Inferior parietal cortex (tissue), 1 donor: ENCODE measurements around the gene BCL11A.
"Not testable (repeated sequence)": the region's sequence is repeated elsewhere in the genome, so short reads cannot be mapped to it uniquely, and the experiment has no call there.

ENCODE experiments used
- DNase-seq: peaks from one replicate; pipeline ENCODE4 v3.0.0-alpha.2; 2016; ENCODE audit errors: extremely low spot score

Gene BCL11A

GRCh38 chr2:60433018-60433596, 120.3 kb downstream of the BCL11A start:
- no peak for DNase-seq

- no peak for DNase-seq
These were observed 121.3 kb downstream of the BCL11A start for GRCh38 chr2:60432035-60432601.

- DNase-seq = no peak
These were observed 123.8 kb downstream of the BCL11A start for GRCh38 chr2:60429681-60430080.

GRCh38 chr2:60426880-60427279, 126.6 kb downstream of the BCL11A start:
- no peak for DNase-seq

GRCh38 chr2:60426341-60426740, 127.1 kb downstream of the BCL11A start:
- no peak for DNase-seq

- DNase-seq = no peak
These were observed 129.2 kb downstream of the BCL11A start for GRCh38 chr2:60424233-60424632.

- no peak for DNase-seq
These were observed 129.9 kb downstream of the BCL11A start for GRCh38 chr2:60423505-60423904.

- DNase-seq = no peak
These were observed 130.5 kb downstream of the BCL11A start for GRCh38 chr2:60422826-60423483.

- DNase-seq = not testable (repeated sequence)
These were observed 136.2 kb downstream of the BCL11A start for GRCh38 chr2:60417210-60417609.

- no peak for DNase-seq
These were observed 137.0 kb downstream of the BCL11A start for GRCh38 chr2:60416221-60417008.

GRCh38 chr2:60415814-60416213, 137.6 kb downstream of the BCL11A start:
- DNase-seq = no peak

GRCh38 chr2:60414495-60415138, 138.8 kb downstream of the BCL11A start:
- no peak for DNase-seq

- DNase-seq = no peak
These were observed 139.7 kb downstream of the BCL11A start for GRCh38 chr2:60413814-60414168.

- DNase-seq = no peak
These were observed 140.2 kb downstream of the BCL11A start for GRCh38 chr2:60413069-60413813.

- DNase-seq = no peak
These were observed 140.8 kb downstream of the BCL11A start for GRCh38 chr2:60412620-60413019.

GRCh38 chr2:60412027-60412426, 141.4 kb downstream of the BCL11A start:
- no peak for DNase-seq

- DNase-seq = no peak
These were observed 142.2 kb downstream of the BCL11A start for GRCh38 chr2:60411295-60411694.

GRCh38 chr2:60410456-60411146, 142.9 kb downstream of the BCL11A start:
- DNase-seq = no peak

- DNase-seq = no peak
These were observed 144.0 kb downstream of the BCL11A start for GRCh38 chr2:60409531-60409871.

GRCh38 chr2:60408811-60409530, 144.5 kb downstream of the BCL11A start:
- no peak for DNase-seq
